IPS DF 6.9 (cell line): ENCODE measurements around the gene JAK1.
A peak's percentile ranks its signal among the peaks of the same experiment; 100 is the strongest.

Experiments
- DNase-seq: peaks from one replicate; pipeline ENCODE4 v3.0.0-alpha.2; 2013; ENCODE audit warnings: low read depth, low spot score
- H3K27ac ChIP-seq: one replicate; pipeline ENCODE4 v1.5.1; 2013; ENCODE audit warnings: low read length, control low read depth
- H3K27me3 ChIP-seq: 2 replicates; pipeline ENCODE4 v1.6.1; 2013; ENCODE audit warnings: mild to moderate bottlenecking, low read length; ENCODE audit not compliant: control insufficient read depth, insufficient read depth
- H3K36me3 ChIP-seq: 2 replicates; pipeline ENCODE4 v1.6.1; 2013; ENCODE audit warnings: low read length; ENCODE audit not compliant: control insufficient read depth, insufficient read depth
- H3K4me1 ChIP-seq: 2 replicates; pipeline ENCODE4 v1.6.1; 2013; ENCODE audit warnings: low read length; ENCODE audit not compliant: control insufficient read depth, insufficient read depth
- H3K4me3 ChIP-seq: 2 replicates; pipeline ENCODE4 v1.5.1; 2013; ENCODE audit warnings: mild to moderate bottlenecking, low read length
- H3K9me3 ChIP-seq: 2 replicates; pipeline ENCODE4 v1.6.1; 2013; ENCODE audit warnings: low read length, inconsistent platforms; ENCODE audit not compliant: control insufficient read depth, insufficient read depth
- WGBS: extraction: QIAGEN DNeasy Blood & Tissue Kit; methylation state at CpG from one replicate; pipeline ENCODE4 v1.1.7; 2013; ENCODE audit warnings: mixed read lengths, missing lambda C conversion rate; ENCODE audit not compliant: insufficient read length, insufficient coverage; 5-methylcytosine and 5-hydroxymethylcytosine counted together

JAK1 gene

GRCh38 chr1:64871256-64871655, 95.1 kb downstream of the JAK1 start:
- WGBS, result 100% methylated on average over 1 of the region's 8 CpGs
- H3K36me3 ChIP-seq, result no peaks in the 10 kb centered on the region

DNA sequence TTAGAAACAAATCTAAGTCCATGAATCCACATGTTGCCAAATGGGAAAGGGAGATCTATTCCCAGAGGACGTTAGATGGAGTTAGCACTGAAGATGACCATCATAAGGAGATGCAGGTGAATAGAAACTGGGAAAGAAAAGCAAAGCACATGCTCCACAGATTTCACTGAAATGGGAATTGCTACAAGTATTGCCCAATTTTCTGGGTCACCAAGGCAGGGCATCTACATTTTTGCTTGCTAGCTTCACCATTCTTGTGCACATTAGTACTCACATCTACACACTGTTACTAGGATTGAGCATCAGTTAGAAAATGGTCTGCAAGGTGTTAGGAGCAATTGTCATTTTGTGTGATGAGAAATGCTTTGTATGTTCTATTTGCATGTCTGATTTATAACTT, 99.1 kb downstream of the JAK1 start:
- H3K27me3 ChIP-seq, result no peaks in the 10 kb centered on the region
- H3K4me3 ChIP-seq, result no peak overlapping the region
- no peak for DNase-seq
- H3K36me3 ChIP-seq, result no peaks in the 10 kb centered on the region
- H3K4me1 ChIP-seq, result no peaks in the 10 kb centered on the region
- no peaks in the 10 kb centered on the region for H3K9me3 ChIP-seq
- WGBS, result no CpG with 5 or more reads among the region's 1 CpG
- no peak overlapping the region for H3K27ac ChIP-seq

More at GRCh38 chr1:64871256-64871655, 95.1 kb downstream of the JAK1 start:
- no peaks in the 10 kb centered on the region for H3K9me3 ChIP-seq
- H3K4me1 ChIP-seq, result no peaks in the 10 kb centered on the region
- no peak for DNase-seq
- H3K4me3 ChIP-seq, result no peak overlapping the region
- no peak overlapping the region for H3K27ac ChIP-seq
- no peaks in the 10 kb centered on the region for H3K27me3 ChIP-seq

DNA sequence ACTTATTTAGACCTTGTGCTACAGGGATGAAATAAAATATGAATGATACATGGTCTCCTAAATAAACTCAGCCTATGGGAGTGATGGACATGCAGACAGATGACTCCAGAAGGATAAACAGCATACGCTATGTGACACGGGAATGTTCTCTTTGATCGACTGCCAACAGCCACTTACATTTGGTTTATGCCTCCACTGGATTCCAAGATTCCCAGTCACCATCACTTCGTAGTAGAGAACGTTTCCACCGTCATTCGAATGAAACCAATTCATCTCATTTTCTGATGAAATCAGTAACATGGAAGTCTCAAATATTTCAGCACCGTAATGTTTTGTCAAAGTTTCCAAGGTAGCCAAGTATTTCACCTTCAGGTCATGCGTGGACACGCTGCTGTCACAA, 99.7 kb downstream of the JAK1 start:
- H3K36me3 ChIP-seq, result no peaks in the 10 kb centered on the region
- no peak for DNase-seq
- no peaks in the 10 kb centered on the region for H3K9me3 ChIP-seq
- WGBS, result no CpG with 5 or more reads among the region's 10 CpGs
- no peaks in the 10 kb centered on the region for H3K27me3 ChIP-seq
- no peak overlapping the region for H3K4me3 ChIP-seq
- H3K27ac ChIP-seq, result no peak overlapping the region
- H3K4me1 ChIP-seq, result no peaks in the 10 kb centered on the region

DNA sequence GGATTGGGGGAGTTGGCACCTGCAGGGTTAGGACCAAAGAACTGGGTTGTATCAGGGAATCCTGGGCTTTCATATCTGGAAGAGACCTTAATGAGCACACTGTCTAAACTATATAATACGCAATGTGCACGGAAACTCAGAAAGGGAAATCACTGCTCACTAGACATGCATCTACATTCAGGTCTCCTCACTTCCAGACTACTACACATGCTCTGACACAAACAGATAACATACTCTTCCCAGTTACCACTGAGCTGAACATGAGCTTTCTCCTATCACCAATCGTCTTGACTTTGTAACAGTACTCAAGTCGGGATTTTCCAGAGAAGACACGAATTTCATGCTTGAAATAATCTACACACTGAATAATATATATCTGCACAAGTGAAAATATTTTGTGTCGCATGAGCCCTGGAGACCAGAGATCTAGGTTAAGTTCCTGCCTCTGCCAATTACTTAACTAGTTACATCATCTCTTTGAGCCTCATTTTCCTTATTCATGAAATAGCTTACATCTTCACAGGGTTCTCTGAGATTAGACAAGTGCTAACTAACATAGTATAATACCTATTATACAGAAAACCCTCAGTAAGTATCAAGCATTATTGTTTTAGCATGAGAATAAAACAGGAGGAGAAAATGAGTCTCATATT, 101.1 kb downstream of the JAK1 start:
- no peak overlapping the region for H3K27ac ChIP-seq
- no peak overlapping the region for H3K4me3 ChIP-seq
- H3K4me1 ChIP-seq, result no peaks in the 10 kb centered on the region
- no peaks in the 10 kb centered on the region for H3K27me3 ChIP-seq
- DNase-seq, result no peak
- H3K9me3 ChIP-seq, result no peaks in the 10 kb centered on the region
- no CpG with 5 or more reads among the region's 6 CpGs for WGBS
- H3K36me3 ChIP-seq, result no peaks in the 10 kb centered on the region

DNA sequence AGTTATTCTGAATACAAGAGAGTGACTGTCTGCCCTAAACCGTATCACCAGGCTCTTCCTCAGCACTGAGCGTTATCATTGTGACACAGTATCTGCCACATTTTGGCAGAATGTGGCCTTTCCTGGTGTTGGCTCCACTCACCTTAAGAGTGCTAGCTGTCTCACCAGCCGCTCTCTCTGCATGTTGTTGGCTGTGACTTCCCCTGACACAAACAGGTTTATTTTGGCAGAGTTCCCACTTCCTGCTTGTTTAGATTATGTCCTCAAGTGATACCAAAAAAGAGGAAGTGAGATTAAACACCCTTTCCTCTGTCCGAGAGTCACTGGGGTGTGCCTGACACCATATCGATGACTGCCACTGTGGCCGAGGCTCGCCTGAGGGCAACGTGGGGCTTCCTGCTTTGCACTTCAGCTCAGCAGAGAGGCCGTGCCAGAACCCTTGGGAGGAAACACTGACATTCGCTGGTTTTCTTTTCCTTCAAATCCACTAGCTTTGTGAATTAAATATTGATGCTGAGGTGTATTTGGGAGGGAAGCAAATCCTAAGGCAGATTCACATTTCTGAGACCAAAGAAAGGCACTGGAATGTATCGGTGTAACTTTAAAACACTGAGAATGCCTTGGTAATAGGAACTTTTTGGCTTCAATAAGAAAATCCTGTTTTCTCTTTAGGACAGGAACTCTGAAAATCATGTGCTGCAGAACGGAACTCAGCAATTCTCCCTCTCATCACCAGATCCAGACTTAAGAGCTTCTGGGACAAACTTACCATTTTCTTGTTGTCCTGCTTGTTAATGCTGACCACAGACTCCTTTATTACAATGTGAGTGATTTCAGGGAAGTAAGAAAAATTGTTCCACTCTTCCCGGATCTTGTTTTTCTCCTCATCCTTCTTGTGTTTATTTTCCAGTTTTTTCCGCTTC, 102.1 kb downstream of the JAK1 start:
- no CpG with 5 or more reads among the region's 14 CpGs for WGBS
- Histone ChIP-seq H3K36me3 (0 out of 2 replicates have a peak, but pooled peaks cover 2% of the 10 kb centered on the region), H3K4me3 (no peak overlapping the region), H3K4me1 (no peaks in the 10 kb centered on the region), H3K27me3 (no peaks in the 10 kb centered on the region), H3K27ac (no peak overlapping the region), H3K9me3 (no peaks in the 10 kb centered on the region)
- DNase-seq, result no peak

DNA sequence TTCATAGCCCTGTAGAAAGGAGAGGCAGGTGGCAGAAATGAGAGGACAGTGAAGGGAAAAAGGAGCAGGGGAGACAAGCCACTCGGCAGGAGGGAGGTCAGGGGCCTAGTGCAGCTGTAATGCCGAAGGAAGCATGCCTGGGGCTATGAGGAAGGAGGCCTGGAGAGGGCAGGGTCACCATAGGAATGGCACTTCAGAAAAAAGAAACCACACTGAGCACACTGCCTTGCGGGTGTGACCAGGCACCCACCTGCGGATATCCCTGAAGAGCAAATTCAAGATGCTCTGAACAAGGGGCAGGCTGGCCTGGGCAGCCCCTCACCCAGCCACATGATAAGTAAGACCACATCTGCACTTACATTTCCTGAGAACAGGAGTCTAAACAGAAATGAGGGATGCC, 104.7 kb downstream of the JAK1 start:
- H3K4me3 ChIP-seq, result no peak overlapping the region
- no CpG with 5 or more reads among the region's 4 CpGs for WGBS
- H3K36me3 ChIP-seq, result 0 out of 2 replicates have a peak, but pooled peaks cover 2% of the 10 kb centered on the region
- DNase-seq, result peak; percentile 61
- H3K4me1 ChIP-seq, result no peaks in the 10 kb centered on the region
- no peaks in the 10 kb centered on the region for H3K9me3 ChIP-seq
- no peaks in the 10 kb centered on the region for H3K27me3 ChIP-seq
- H3K27ac ChIP-seq, result no peak overlapping the region

DNA sequence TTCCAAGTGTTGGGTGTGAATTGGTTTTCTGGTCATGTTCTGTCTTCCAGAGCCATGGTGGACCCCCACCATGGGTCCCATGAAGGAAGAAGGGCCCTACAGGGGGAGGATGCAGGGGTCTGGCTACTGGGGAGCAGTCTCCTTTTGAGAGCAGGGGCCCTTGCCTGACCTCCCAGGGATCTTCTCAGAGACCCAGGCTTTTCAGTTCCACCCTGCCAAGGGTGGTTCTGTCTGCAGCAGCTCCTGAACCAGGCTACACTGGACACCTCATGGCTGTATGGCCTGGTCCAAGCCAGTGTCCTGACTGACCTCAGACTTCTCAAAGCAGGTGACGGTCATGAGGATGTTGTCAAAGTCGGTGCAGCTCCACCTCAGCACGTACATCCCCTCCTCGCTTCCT, 109.0 kb downstream of the JAK1 start:
- Histone ChIP-seq H3K4me3 (no peak overlapping the region), H3K36me3 (peaks cover 6% of the 10 kb centered on the region; the same call in 1 of the 2 replicates), H3K27ac (no peak overlapping the region), H3K27me3 (no peaks in the 10 kb centered on the region), H3K9me3 (no peaks in the 10 kb centered on the region), H3K4me1 (no peaks in the 10 kb centered on the region)
- WGBS, result no CpG with 5 or more reads among the region's 4 CpGs
- DNase-seq, result no peak

- no CpG with 5 or more reads among the region's 10 CpGs for WGBS
- no peaks in the 10 kb centered on the region for H3K4me1 ChIP-seq
- no peaks in the 10 kb centered on the region for H3K9me3 ChIP-seq
- no peak overlapping the region for H3K27ac ChIP-seq
- no peak for DNase-seq
- peaks cover 6% of the 10 kb centered on the region; the same call in 1 of the 2 replicates for H3K36me3 ChIP-seq
- H3K4me3 ChIP-seq, result no peak overlapping the region
- H3K27me3 ChIP-seq, result no peaks in the 10 kb centered on the region
These were observed 109.8 kb downstream of the JAK1 start for GRCh38 chr1:64856553-64856952.

GRCh38 chr1:64855557-64855956, 110.8 kb downstream of the JAK1 start:
- DNase-seq, result no peak
- Histone ChIP-seq H3K4me1 (no peaks in the 10 kb centered on the region), H3K36me3 (peaks cover 6% of the 10 kb centered on the region; the same call in 1 of the 2 replicates), H3K27me3 (no peaks in the 10 kb centered on the region), H3K27ac (no peak overlapping the region), H3K4me3 (no peak overlapping the region), H3K9me3 (no peaks in the 10 kb centered on the region)
- no CpG with 5 or more reads among the region's 8 CpGs for WGBS

GRCh38 chr1:64854674-64855073, 111.7 kb downstream of the JAK1 start:
- no peak overlapping the region for H3K27ac ChIP-seq
- H3K36me3 ChIP-seq, result peaks cover 4% of the 10 kb centered on the region; the same call in 1 of the 2 replicates
- DNase-seq, result no peak
- H3K4me3 ChIP-seq, result no peak overlapping the region
- no CpG with 5 or more reads among the region's 5 CpGs for WGBS
- no peaks in the 10 kb centered on the region for H3K9me3 ChIP-seq
- no peaks in the 10 kb centered on the region for H3K4me1 ChIP-seq
- no peaks in the 10 kb centered on the region for H3K27me3 ChIP-seq
